OCI-LY7 (cell line): Measurements from ENCODE around the gene VSIG2.

ENCODE experiments used
- CTCF ChIP-seq: fragments of 200-600 bp; sonication (generic); conservative IDR thresholded peaks from 2 replicates; pipeline ENCODE4 v1.5.1; 2014; ENCODE audit warnings: mild to moderate bottlenecking, antibody characterized with exemption, low read length, moderate library complexity, mixed read lengths
- EZH2phosphoT487 ChIP-seq: fragments of 200-600 bp; sonication (generic); IDR thresholded peaks from 2 replicates; pipeline ENCODE4 v1.6.1; 2018; ENCODE audit warnings: low read depth, borderline replicate concordance, mild to moderate bottlenecking, mixed run types, antibody characterized with exemption, low read length, moderate library complexity, mixed read lengths

DNA sequence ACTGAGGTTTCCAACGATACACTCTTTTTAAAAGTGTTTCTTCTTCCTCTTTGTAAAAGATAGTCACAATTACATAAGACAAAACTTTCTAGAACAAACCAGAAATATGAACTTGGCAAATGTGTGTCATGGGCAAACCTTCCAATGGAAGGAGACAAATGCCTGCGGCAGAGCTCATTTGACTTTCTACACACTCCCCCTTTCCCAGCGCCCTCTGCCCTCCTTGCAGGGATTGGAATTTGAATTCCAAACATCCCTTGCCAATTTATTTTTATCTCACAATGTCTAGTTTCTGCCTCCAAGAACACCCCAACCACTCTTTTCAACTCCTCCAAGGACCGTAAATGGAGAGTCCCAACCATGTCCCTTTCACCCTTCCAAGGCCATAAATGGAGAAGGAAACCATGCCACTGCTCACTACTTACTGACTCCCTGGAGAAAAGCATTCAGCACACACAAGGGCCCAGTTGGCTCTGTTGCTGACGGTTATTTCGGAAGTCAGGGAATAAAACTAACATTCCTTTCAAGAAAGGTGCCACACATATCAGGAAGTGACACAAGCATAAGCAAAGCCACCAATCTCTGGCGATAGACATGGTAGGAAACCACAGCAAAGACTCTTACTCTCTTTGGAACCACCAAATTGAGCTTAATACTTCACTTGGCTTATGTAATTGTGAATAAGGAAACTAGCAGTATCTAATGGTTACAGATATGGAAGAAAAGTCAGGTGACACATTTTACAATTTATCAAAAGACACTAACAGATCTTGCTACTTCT, 25.0 kb upstream of the VSIG2 start:
- TF ChIP-seq CTCF (no peak), EZH2phosphoT487 (no peak)
